HG03457 (cell line): ENCODE data around the gene HERPUD1.
"Not testable (repeated sequence)": the region's sequence is repeated elsewhere in the genome, so short reads cannot be mapped to it uniquely, and the experiment has no call there.

ENCODE experiments used
- ATAC-seq: cut with Tn5 transposase; IDR thresholded peaks from one replicate; pipeline ENCODE4 v1.9.1; 2021; ENCODE audit warnings: moderate number of reproducible peaks; ENCODE audit not compliant: unreplicated experiment

Gene HERPUD1

GRCh38 chr16:56931892-56932720, at the start of gene HERPUD1:
TSS of gene HERPUD1 (plus strand) at chr16:56932142. CDS start at chr16:56932245, 103 bp downstream.
- ATAC-seq, result peak; percentile 76

- ATAC-seq, result no peak
Observed at GRCh38 chr16:56883586-56883985, 48.4 kb upstream of the HERPUD1 start.

GRCh38 chr16:56884026-56884582, 47.8 kb upstream of the HERPUD1 start:
- ATAC-seq, result no peak

- ATAC-seq, result not testable (repeated sequence)
Observed at GRCh38 chr16:56884929-56885328, 47.0 kb upstream of the HERPUD1 start.

GRCh38 chr16:56885446-56886162, 46.3 kb upstream of the HERPUD1 start:
- ATAC-seq, result no peak

GRCh38 chr16:56886296-56886695, 45.6 kb upstream of the HERPUD1 start:
- no peak for ATAC-seq

- ATAC-seq, result no peak
Observed at GRCh38 chr16:56886826-56887225, 45.1 kb upstream of the HERPUD1 start.

- ATAC-seq, result no peak
Observed at GRCh38 chr16:56888806-56889205, 43.1 kb upstream of the HERPUD1 start.

- ATAC-seq, result no peak
Observed at GRCh38 chr16:56889206-56889605, 42.7 kb upstream of the HERPUD1 start.

- ATAC-seq, result no peak
Observed at GRCh38 chr16:56891685-56892084, 40.3 kb upstream of the HERPUD1 start.

GRCh38 chr16:56892705-56893104, 39.2 kb upstream of the HERPUD1 start:
- no peak for ATAC-seq

GRCh38 chr16:56894331-56894917, 37.5 kb upstream of the HERPUD1 start:
- ATAC-seq, result no peak

GRCh38 chr16:56895813-56896212, 36.1 kb upstream of the HERPUD1 start:
- ATAC-seq, result no peak

GRCh38 chr16:56896244-56896643, 35.7 kb upstream of the HERPUD1 start:
- no peak for ATAC-seq

- ATAC-seq, result no peak
Observed at GRCh38 chr16:56897026-56897799, 34.7 kb upstream of the HERPUD1 start.

- ATAC-seq, result no peak
Observed at GRCh38 chr16:56898847-56899246, 33.1 kb upstream of the HERPUD1 start.

GRCh38 chr16:56903866-56904265, 28.1 kb upstream of the HERPUD1 start:
- no peak for ATAC-seq

- ATAC-seq, result no peak
Observed at GRCh38 chr16:56907401-56907800, 24.5 kb upstream of the HERPUD1 start.

- ATAC-seq, result no peak
Observed at GRCh38 chr16:56909527-56909979, 22.4 kb upstream of the HERPUD1 start.

GRCh38 chr16:56910112-56910511, 21.8 kb upstream of the HERPUD1 start:
- no peak for ATAC-seq
